Measurements from ENCODE around the gene GGPS1.
"Not testable (repeated sequence)": the region's sequence is repeated elsewhere in the genome, so short reads cannot be mapped to it uniquely, and the experiment has no call there.

The GGPS1 gene

DNA sequence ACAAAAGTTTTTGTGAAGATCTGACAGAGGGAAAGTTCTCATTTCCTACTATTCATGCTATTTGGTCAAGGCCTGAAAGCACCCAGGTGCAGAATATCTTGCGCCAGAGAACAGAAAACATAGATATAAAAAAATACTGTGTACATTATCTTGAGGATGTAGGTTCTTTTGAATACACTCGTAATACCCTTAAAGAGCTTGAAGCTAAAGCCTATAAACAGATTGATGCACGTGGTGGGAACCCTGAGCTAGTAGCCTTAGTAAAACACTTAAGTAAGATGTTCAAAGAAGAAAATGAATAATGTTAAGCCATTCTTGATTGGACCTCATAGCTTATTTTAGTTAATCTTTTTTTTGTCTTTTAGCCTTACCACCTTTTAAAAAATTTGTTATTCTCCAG lies 14.1 kb downstream of the GGPS1 start:
- DNase-seq, result no peak

DNA sequence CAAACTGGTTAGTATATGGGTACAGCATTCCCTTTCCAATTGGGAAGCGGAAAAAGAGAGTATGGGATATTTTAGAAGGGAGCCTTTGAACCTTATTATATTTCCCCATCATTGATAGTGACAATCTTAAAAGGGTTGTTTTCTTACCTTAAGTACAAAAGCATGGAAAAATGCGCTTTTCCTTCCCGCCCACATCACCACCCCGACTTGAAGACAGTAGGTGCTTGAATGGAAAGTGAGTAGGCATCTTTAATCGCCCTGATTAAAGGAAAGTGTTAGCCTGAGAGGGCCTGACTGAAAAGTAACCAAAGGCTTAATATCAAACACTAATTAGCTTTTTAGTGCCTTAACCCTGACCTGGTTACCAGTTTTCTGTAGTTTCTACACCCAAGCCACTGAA lies 15.4 kb downstream of the GGPS1 start:
- DNase-seq, result no peak

DNA sequence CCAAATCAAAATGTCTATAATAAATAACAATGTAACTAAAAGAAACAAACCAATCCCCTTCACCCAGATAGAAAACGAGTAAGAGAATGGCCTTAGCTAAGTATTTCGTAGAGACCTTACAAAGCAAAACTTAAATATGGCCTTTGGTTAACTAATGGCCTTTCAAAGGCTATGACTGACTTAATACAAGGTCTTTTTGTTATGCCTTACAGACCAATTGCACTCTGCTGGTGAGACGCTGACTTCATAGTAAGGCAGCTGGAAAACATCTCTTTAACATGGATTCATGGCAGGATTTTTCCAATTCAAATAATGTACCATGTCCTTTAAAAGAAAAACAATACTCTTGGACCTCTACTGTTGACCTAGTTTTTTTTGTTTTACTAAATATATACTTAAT lies 23.1 kb downstream of the GGPS1 start:
- DNase-seq, result no peak

DNA sequence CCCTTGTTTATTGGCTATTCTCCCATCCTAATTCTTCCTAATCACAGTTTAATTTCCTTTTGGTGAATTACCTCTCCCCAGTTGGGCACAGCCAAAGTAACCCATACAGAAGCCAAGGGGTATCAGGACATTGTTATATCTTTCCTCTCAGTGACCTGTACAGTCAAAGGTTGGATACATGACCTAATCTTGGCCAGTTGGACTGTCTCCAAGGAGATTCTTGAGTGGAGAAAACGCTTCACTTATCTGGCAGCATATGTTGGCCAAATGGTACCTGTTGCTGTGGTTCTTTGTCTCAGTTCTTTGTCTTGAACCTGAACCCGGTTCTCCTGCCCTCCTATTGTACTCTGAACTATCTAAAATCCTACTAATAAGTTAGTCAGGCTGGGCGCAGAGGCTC lies 23.5 kb downstream of the GGPS1 start:
- DNase-seq, result no peak

DNA sequence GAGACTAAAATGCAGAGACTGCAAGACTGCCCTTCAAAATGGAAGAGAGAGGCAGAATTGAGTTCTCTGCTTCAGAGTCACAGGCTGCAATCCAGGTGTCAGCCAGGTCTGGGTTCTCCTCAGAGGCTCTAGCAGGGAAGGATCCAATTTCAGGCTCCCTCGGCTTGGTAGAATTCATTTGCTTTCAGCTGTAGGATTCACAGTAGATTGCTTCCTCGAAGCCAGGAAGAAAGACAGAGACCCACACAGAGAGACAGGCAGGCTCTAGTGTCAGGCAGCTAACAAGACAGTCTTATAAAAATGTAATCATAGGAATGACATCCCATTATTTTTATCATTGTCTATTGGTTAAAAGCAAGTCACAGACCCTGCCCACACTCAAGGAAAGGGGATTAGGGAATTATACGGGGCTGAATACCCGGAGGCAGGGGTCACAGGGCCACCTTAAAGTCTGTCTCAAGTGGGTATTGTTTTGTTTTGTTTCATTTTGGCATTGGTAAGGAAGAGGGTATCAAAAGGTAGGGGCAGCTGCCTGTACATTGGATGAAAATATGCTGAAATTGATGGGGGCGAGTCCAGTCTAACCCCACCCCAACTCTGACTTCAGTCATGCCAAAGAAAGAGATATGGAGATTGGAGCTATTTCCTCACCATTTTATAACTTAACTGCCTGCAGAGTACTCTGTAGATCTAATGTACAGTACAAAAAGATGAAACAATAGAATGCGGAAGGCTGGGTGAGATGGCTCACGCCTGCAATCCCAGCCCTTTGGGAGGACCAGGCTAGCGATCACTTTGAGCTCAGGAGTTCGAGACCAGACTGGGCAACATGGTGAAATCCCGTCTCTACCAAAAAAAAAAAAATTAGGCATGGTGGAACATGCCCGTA lies 29.4 kb downstream of the GGPS1 start:
- no peak for DNase-seq

DNA sequence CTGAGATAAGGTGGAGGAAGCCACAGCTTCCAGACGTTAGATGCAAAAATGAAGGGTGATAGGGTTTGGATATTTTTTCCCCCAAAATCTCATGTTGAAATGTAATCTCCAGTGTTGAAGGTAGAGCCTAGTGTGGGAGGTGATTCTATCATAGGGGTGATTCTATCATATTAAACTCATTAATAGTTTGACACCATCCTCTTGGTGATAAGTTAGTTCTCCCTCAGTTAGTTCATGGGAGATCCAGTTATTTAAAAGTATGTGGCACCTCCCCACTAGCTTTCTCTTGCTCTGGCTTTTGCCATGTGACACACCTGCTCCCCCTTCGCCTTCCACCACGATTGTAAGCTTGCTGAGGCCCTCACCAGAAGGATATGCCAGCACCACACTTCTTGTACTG lies 30.5 kb downstream of the GGPS1 start:
- DNase-seq, result no peak

DNA sequence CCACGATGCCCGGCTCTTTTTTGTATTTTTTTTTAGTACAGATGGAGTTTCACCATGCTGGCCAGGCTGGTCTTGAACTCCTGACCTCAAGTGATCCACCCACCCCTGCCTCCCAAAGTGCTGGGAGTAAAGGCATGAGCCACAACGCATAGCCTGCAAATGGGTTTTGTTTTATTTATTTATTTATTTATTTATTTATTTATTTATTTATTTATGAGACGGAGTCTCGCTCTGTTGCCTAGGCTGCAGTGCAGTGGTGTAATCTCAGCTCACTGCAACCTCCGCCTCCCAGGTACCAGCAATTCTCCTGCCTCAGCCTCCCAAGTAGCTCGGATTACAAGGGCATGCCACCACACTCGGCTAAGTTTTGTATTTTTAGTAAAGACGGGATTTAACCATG lies 35.8 kb downstream of the GGPS1 start:
- DNase-seq, result not testable (repeated sequence)

DNA sequence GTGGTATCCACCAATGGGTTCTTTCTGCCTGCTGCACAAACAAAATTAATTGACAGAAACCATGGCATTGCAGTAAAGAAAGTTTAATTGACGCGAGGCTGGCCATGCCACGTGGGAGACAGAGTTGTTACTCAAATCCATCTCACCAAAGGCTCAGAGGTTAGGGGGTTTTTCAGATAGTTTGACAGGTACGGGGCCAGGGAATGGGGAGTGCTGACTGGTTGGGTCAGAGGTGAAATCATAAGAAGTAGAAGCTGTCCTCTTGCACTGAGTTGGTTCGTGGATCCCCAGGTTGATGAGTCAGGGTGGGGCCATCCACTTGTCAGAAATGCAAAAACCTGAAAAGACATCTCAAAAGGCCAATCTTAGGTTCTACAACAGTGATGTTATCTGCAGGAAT lies 37.9 kb downstream of the GGPS1 start:
- no peak for DNase-seq

DNA sequence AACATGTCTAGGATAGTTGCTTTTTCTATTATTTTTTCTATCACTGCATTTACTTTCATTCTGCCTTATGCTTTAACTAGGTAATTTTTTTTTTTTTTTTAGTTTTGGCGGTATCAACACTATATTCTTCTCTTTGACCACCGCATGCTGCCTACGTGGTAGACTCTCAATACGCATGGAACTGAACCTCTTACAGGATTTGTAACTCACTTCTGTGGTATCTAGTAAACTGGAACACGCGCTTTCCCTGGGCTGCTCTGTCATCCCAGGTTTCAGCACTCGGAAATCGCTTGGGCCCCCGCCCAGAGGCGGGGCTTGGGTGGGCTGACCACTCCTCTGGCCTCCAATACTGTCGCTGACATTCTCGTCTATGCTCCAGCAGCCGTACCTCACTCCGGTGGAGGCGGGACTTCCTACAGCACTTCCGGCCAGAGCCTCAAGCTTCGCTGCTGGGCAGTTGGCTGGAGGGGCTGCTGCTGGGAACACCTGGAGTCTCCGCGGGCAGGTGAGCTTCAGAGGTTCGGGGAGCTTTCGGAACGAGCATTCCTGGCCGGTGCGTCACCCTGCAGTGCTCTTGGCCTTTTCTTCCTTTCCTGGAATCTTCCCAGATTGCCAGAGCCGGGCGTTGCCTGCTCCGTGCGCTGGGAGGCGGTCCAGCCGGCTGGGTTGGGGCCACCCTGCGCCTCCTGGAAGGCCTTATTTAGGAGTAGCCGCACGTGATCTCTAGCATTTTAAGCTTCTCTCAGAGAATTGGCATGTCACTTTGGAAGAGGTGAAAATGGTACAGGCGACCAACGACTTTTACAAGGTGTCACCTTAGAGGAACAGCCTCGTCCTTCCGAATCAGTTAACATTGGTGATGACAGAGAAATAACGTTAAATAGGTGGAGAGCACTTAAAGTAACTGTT lies 38.9 kb downstream of the GGPS1 start, which contains the start of gene TBCE:
Gene TBCE (plus strand): TSS at position 428 of the 909 bp plus-strand sequence. CDS start 12,623 bp downstream, outside the sequence.
- DNase-seq, result peak; percentile 81

DNA sequence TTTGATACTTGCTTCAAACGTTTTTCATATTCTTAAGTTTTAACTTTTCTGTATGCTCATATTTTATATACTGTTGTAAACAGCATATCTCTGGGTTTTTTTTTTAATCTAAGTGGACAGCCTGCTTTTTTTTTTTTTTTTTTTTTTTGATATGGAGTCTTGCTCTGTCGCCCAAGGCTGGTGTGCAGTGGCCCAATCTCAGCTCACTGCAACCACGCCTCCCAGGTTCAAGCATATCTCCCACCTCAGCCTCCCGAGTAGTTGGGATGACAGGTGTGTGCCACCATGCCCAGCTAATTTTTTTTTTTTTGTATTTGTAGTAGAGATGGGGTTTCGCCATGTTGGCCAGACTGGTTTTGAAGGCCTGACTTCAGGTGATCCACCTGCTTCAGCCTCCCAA lies 40.1 kb downstream of the GGPS1 start:
- DNase-seq, result no peak

DNA sequence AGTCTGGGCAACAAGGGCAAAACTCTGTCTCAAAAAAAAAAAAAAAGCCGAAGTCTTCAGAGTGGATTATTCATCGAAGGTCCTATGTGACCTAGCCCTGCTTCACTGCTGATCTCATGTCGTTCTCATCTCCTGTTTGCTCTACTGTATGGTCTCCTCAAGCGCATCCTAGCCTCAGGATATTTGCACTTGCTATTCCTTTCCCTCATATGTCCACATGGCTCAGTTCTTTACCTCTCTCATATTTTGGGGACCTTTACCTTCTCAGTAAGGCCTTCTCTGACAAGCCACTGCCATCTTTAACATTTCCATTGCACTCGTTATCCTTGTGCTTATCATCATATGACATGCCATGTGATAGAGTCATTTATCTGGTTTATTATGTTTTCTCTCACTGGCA lies 41.4 kb downstream of the GGPS1 start:
- DNase-seq, result no peak

DNA sequence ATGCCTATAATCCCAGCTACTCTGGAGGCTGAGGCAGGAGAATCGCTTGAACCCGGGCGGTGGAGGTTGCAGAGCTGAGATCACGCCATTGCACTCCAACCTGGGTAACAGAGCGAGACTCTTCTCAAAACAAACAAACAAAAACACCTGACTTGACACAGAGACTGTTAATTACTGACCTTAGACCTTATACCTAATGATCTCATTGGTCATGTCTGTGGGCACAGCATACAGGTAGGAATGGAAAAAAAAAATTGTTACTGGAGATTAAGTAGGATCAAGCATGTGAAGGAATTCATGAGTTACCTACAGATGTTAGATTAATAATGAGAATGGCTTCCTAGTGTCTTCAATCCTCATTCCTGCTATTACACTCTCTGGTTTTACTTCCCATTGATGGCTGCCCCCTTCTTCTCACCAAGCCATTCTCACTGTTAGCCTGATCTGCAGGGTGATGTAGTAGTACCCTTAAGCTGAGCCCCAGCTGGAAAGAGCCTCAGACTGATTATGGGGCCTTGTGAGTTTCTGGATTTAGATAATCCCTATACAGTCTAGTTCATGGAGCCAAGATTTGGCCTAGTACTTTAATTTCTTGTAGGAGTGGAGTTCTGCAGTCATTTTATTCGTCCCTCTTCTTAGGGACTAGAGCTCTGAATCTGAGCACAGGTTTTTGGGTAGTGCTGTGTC lies 47.7 kb downstream of the GGPS1 start:
- no peak for DNase-seq

DNA sequence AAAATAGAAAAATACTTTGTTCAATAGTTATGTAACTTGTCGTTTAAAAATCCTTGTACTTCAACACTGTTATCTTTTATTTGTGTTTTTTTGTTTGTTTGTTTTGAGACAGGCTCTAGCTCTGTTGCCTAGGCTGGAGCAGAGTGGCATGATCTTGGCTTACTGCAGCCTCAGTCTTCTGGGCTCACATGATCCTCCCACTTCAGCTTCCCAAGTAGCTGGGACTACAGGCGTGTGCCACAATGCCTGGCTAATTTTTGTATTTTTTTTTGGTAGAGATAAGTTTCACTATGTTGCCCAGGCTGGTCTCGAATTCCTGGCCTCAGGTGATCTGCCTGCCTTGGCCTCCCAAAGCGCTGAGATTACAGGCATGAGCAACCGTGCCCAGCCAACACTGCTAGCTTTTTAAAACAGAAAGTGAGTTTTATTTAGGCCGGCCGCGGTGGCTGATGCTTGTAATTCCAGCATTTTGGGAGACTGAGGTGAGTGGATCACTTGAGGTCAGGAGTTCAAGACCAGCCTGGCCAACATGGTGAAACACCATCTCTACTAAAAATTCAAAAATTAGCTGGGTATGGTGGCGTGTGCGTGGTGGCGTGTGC lies 49.9 kb downstream of the GGPS1 start:
- DNase-seq, result not testable (repeated sequence)

DNA sequence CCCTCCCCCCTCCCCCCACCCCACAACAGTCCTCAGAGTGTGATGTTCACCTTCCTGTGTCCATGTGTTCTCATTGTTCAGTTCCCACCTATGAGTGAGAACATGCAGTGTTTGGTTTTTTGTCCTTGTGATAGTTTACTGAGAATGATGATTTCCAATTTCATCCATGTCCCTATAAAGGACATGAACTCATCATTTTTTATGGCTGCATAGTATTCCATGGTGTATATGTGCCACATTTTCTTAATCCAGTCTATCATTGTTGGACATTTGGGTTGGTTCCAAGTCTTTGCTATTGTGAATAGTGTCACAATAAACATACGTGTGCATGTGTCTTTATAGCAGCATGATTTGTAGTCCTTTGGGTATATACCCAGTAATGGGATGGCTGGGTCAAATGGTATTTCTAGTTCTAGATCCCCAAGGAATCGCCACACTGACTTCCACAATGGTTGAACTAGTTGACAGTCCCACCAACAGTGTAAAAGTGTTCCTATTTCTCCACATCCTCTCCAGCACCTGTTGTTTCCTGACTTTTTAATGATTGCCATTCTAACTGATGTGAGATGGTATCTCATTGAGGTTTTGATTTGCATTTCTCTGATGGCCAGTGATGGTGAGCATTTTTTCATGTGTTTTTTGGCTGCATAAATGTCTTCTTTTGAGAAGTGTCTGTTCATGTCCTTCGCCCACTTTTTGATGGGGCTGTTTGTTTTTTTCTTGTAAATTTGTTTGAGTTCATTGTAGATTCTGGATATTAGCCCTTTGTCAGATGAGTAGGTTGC lies 53.8 kb downstream of the GGPS1 start:
- not testable (repeated sequence) for DNase-seq

DNA sequence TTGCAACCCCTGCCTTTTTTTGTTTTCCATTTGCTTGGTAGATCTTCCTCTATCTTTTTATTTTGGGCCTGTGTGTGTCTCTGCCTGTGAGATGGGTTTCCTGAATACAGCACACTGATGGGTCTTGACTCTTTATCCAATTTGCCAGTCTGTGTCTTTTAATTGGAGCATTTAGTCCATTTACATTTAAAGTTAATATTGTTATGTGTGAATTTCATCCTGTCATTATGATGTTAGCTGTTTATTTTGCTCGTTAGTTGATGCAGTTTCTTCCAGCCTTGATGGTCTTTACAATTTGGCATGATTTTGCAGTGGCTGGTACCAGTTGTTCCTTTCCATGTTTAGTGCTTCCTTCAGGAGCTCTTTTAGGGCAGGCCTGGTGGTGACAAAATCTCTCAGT lies 57.3 kb downstream of the GGPS1 start:
- DNase-seq, result not testable (repeated sequence)

DNA sequence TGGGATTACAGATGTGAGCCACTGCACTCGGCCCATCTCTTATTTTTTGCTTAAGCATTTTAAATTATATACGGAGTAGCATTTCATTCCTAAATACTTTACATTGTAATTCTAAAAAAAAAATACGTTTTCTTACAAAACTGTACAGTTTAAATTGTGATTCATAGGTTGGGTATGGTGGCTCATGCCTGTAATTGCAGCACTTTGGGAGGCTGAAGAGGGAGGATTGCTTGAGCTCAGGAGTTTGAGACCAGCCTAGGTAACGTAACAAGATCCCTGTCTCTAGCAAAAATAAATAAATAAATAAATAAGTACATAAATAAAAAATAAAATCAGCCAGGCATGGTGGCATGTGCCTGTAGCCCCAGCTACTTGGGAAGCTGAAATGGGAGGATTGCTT lies 63.5 kb downstream of the GGPS1 start:
- no peak for DNase-seq
